Left lobe of liver (tissue), 2 donors: ENCODE data around the gene ABCB8. TPM values are rescaled to one million over a fixed set of nuclear protein-coding genes. Genes with fewer than 3 reads are reported as not detected.
"Not testable (repeated sequence)": the region's sequence is repeated elsewhere in the genome, so short reads cannot be mapped to it uniquely, and the experiment has no call there.

ENCODE experiments used
- ATAC-seq: fragments of 200-7000 bp; cut with Tn5 transposase; one replicate; pipeline ENCODE4 v1.9.1; 2020; ENCODE audit warnings: mild to moderate bottlenecking, moderate library complexity
- DNase-seq: peaks from one replicate; pipeline ENCODE4 v3.0.0-alpha.2; 2020; ENCODE audit warnings: low spot score
- total RNA-seq: library from RNA; stranded (reverse); gene quantifications from one replicate; pipeline ENCODE4 v1.2.1, GENCODE V29; 2021
- donor health status: DM: no; HTN: no; CAD: no; lungs with moderate emphysema.
- donor health status: DM: no; HTN: yes; CAD: no.

Gene ABCB8
- total RNA-seq, 1 donor from 2014 or later, result 29.1 TPM

GRCh38 chr7:151012911-151013347, 15.3 kb upstream of the ABCB8 start:
- DNase-seq, result no peak
- peak; percentile 48 for ATAC-seq

- ATAC-seq (peak; percentile 3), DNase-seq (no peak)
These were observed 14.9 kb upstream of the ABCB8 start for GRCh38 chr7:151013356-151013732.

- peak; percentile 11 for ATAC-seq
- no peak for DNase-seq
These were observed 14.3 kb upstream of the ABCB8 start for GRCh38 chr7:151013733-151014497.

GRCh38 chr7:151014950-151015349, 13.3 kb upstream of the ABCB8 start:
- ATAC-seq, result no peak

GRCh38 chr7:151015967-151016366, 12.3 kb upstream of the ABCB8 start:
- no peak for ATAC-seq
- DNase-seq, result no peak

More at GRCh38 chr7:151014950-151015349, 13.3 kb upstream of the ABCB8 start:
- DNase-seq, result no peak

GRCh38 chr7:151016505-151016904, 11.7 kb upstream of the ABCB8 start:
- no peak for DNase-seq
- ATAC-seq, result no peak

- DNase-seq, result no peak
These were observed 11.3 kb upstream of the ABCB8 start for GRCh38 chr7:151016942-151017341.

GRCh38 chr7:151017370-151017952, 10.8 kb upstream of the ABCB8 start:
- DNase-seq (no peak), ATAC-seq (no peak)

More at GRCh38 chr7:151016942-151017341, 11.3 kb upstream of the ABCB8 start:
- no peak for ATAC-seq

- DNase-seq (no peak), ATAC-seq (peak; percentile 78)
These were observed 10.3 kb upstream of the ABCB8 start for GRCh38 chr7:151017953-151018420.

- peak; percentile 12 for ATAC-seq
- DNase-seq, result no peak
These were observed 9.7 kb upstream of the ABCB8 start for GRCh38 chr7:151018421-151019129.

GRCh38 chr7:151019130-151019447, 9.2 kb upstream of the ABCB8 start:
- DNase-seq (no peak), ATAC-seq (peak; percentile 28)

GRCh38 chr7:151020231-151020630, 8.0 kb upstream of the ABCB8 start:
- ATAC-seq (no peak), DNase-seq (no peak)

GRCh38 chr7:151023232-151023631, 5.0 kb upstream of the ABCB8 start:
- DNase-seq, result no peak
- ATAC-seq, result no peak

GRCh38 chr7:151024435-151025056, 3.7 kb upstream of the ABCB8 start, which contains the start of gene ATG9B:
ATG9B (minus strand) TSS chr7:151024494; CDS start chr7:151024423, 71 bp downstream.
- ATAC-seq (no peak), DNase-seq (no peak)

- no peak for ATAC-seq
- DNase-seq, result no peak
These were observed 2.2 kb upstream of the ABCB8 start for GRCh38 chr7:151025924-151026671.

GRCh38 chr7:151026771-151027727, 1.2 kb upstream of the ABCB8 start:
- DNase-seq, ATAC-seq: not testable (repeated sequence)

GRCh38 chr7:151027728-151028130, 521 bp upstream of the ABCB8 start:
- not testable (repeated sequence) for ATAC-seq, DNase-seq

GRCh38 chr7:151028948-151029501, 775 bp downstream of the ABCB8 start:
- no peak for ATAC-seq

GRCh38 chr7:151031011-151031410, 2.8 kb downstream of the ABCB8 start:
- no peak for ATAC-seq

More at GRCh38 chr7:151028948-151029501, 775 bp downstream of the ABCB8 start:
- DNase-seq, result no peak

More at GRCh38 chr7:151031011-151031410, 2.8 kb downstream of the ABCB8 start:
- DNase-seq, result no peak
